ENCODE data around the gene OPN3.

The OPN3 gene

GRCh38 chr1:241560146-241560848 is 79.9 kb downstream of the OPN3 start:
- CTCF ChIA-PET: no interaction called here
- no peaks in the 10 kb centered on the region for H3K36me3 ChIP-seq (ENCODE audit: control insufficient read depth in 2 of 2, insufficient read depth in 1 of 2, low read length in 2 of 2)
- TF ChIP-seq ZNF48 (tag by site-specific recombination; IDR thresholded peaks at IDR 0.05) (no peak), ZNF341 (tag by site-specific recombination; IDR thresholded peaks at IDR 0.05; ENCODE audit: low read depth) (no peak), ZNF596 (tag by site-specific recombination; IDR thresholded peaks at IDR 0.05) (no peak), ZNF19 (tag by site-specific recombination; IDR thresholded peaks at IDR 0.05; ENCODE audit: low read depth) (no peak), SP2 (tag by site-specific recombination; IDR thresholded peaks at IDR 0.05) (no peak), ZNF501 (tag by site-specific recombination; IDR thresholded peaks at IDR 0.05) (no peak), ZNF449 (tag by site-specific recombination; IDR thresholded peaks at IDR 0.05) (no peak), ZNF76 (tag by site-specific recombination; IDR thresholded peaks at IDR 0.05; ENCODE audit: borderline replicate concordance, low read depth) (no peak), AEBP2 (tag by site-specific recombination; IDR thresholded peaks at IDR 0.05; ENCODE audit: borderline replicate concordance) (no peak), BCL11A (tag by site-specific recombination; IDR thresholded peaks at IDR 0.05; ENCODE audit: low read depth) (no peak), ZNF155 (tag by site-specific recombination; IDR thresholded peaks at IDR 0.05) (no peak), ZNF404 (tag by site-specific recombination; IDR thresholded peaks at IDR 0.05) (no peak), ZNF398 (tag by site-specific recombination; IDR thresholded peaks at IDR 0.05) (no peak), ZNF623 (tag by site-specific recombination; IDR thresholded peaks at IDR 0.05) (no peak), ZNF791 (tag by site-specific recombination; IDR thresholded peaks at IDR 0.05) (no peak), PRDM1 (tag by site-specific recombination; IDR thresholded peaks at IDR 0.05) (no peak), ZNF26 (tag by site-specific recombination; IDR thresholded peaks at IDR 0.05) (no peak)
- H3K4me3 ChIP-seq (ENCODE audit: low read depth, low read length): no peak overlapping the region
- H3K9me3 ChIP-seq (ENCODE audit: control insufficient read depth, insufficient read depth, low read depth, low read length): no peaks in the 10 kb centered on the region
- H3K27ac ChIP-seq (ENCODE audit: extremely low read depth, low read depth, low read length): no peak overlapping the region
- H3K4me1 ChIP-seq (ENCODE audit: control insufficient read depth, insufficient read depth, low read length): no peaks in the 10 kb centered on the region
- POLR2A ChIA-PET: no interaction called here

- Histone ChIP-seq H3K27ac (ENCODE audit: extremely low read depth, low read depth, low read length) (no peak overlapping the region), H3K4me3 (ENCODE audit: low read depth, low read length) (no peak overlapping the region), H3K36me3 (ENCODE audit: control insufficient read depth in 2 of 2, insufficient read depth in 1 of 2, low read length in 2 of 2) (no peaks in the 10 kb centered on the region), H3K9me3 (ENCODE audit: control insufficient read depth, insufficient read depth, low read depth, low read length) (no peaks in the 10 kb centered on the region), H3K4me1 (ENCODE audit: control insufficient read depth, insufficient read depth, low read length) (no peaks in the 10 kb centered on the region)
- POLR2A ChIA-PET: no interaction called here
- CTCF ChIA-PET: no interaction called here
- TF ChIP-seq ZNF704 (tag by site-specific recombination; IDR thresholded peaks at IDR 0.05) (no peak), ZNF324 (tag by site-specific recombination; IDR thresholded peaks at IDR 0.05) (no peak), ZNF510 (tag by site-specific recombination; IDR thresholded peaks at IDR 0.05; ENCODE audit: insufficient replicate concordance) (no peak), ZNF398 (tag by site-specific recombination; IDR thresholded peaks at IDR 0.05) (no peak), ZNF561 (tag by site-specific recombination; IDR thresholded peaks at IDR 0.05; ENCODE audit: borderline replicate concordance) (no peak), ELK4 (IDR thresholded peaks at IDR 0.05; ENCODE audit: borderline replicate concordance, low read depth, low read length) (no peak), ZNF830 (tag by site-specific recombination; IDR thresholded peaks at IDR 0.05; ENCODE audit: low read depth) (no peak), BCL11A (tag by site-specific recombination; IDR thresholded peaks at IDR 0.05; ENCODE audit: low read depth) (no peak)
Measured at GRCh38 chr1:241557551-241558193, 82.5 kb downstream of the OPN3 start.

Measured in HEK293 (cell line).